ENCODE results near the gene LSAMP.

Gene LSAMP

GRCh38 chr3:116445311-116445841, at the start of gene LSAMP:
TSS of gene LSAMP (minus strand) at chr3:116445487.
- DNase-seq: no peak

- DNase-seq: no peak
Observed at GRCh38 chr3:116492379-116492778, 47.1 kb upstream of the LSAMP start.

GRCh38 chr3:116483135-116483534, 37.8 kb upstream of the LSAMP start:
- no peak for DNase-seq

GRCh38 chr3:116476691-116477090, 31.4 kb upstream of the LSAMP start:
- DNase-seq: no peak

- DNase-seq: no peak
Observed at GRCh38 chr3:116474801-116475200, 29.5 kb upstream of the LSAMP start.

GRCh38 chr3:116474032-116474780, 28.9 kb upstream of the LSAMP start:
- DNase-seq: no peak

- DNase-seq: no peak
Observed at GRCh38 chr3:116473602-116474001, 28.3 kb upstream of the LSAMP start.

GRCh38 chr3:116470605-116471197, 25.4 kb upstream of the LSAMP start:
- DNase-seq: no peak

GRCh38 chr3:116469546-116469945, 24.3 kb upstream of the LSAMP start:
- DNase-seq: no peak

- no peak for DNase-seq
Observed at GRCh38 chr3:116464276-116464798, 19.1 kb upstream of the LSAMP start.

GRCh38 chr3:116453666-116454346, 8.5 kb upstream of the LSAMP start:
- DNase-seq: no peak

GRCh38 chr3:116449546-116450350, 4.5 kb upstream of the LSAMP start:
- DNase-seq: no peak

- DNase-seq: no peak
Observed at GRCh38 chr3:116445990-116446389, 703 bp upstream of the LSAMP start.

- DNase-seq: no peak
Observed at GRCh38 chr3:116444819-116445310, 422 bp downstream of the LSAMP start.

GRCh38 chr3:116444115-116444747, 1.1 kb downstream of the LSAMP start:
- no peak for DNase-seq

GRCh38 chr3:116443191-116443661, 2.1 kb downstream of the LSAMP start:
- no peak for DNase-seq

GRCh38 chr3:116442331-116443021, 2.8 kb downstream of the LSAMP start:
- DNase-seq: no peak

GRCh38 chr3:116441652-116442051, 3.6 kb downstream of the LSAMP start:
- no peak for DNase-seq

- DNase-seq: no peak
Observed at GRCh38 chr3:116440196-116440595, 5.1 kb downstream of the LSAMP start.

GRCh38 chr3:116433552-116433951, 11.7 kb downstream of the LSAMP start:
- no peak for DNase-seq

GRCh38 chr3:116432795-116433194, 12.5 kb downstream of the LSAMP start:
- no peak for DNase-seq

Data from activated naive CD4-positive, alpha-beta T cell treated with anti-CD3 and anti-CD28 coated beads, Interleukin-2, amount 50 U/mL, for 16 hours (primary cell).